ENCODE measurements around the gene FAM227B.
"Not testable (repeated sequence)": the region's sequence is repeated elsewhere in the genome, so short reads cannot be mapped to it uniquely, and the experiment has no call there.

FAM227B gene

GRCh38 chr15:49501586-49501985 lies 119.0 kb downstream of the FAM227B start:
- in situ Hi-C loops (cut with HindIII; ENCODE audit: low sequenced_read_pairs): no loop called here

GRCh38 chr15:49495993-49496753 lies 124.4 kb downstream of the FAM227B start:
- in situ Hi-C loops (cut with HindIII; ENCODE audit: low sequenced_read_pairs): no loop called here

- in situ Hi-C loops (cut with HindIII; ENCODE audit: low sequenced_read_pairs): no loop called here
Observed at GRCh38 chr15:49494842-49495241, 125.8 kb downstream of the FAM227B start.

- in situ Hi-C loops (cut with HindIII; ENCODE audit: low sequenced_read_pairs): no loop called here
Observed at GRCh38 chr15:49492830-49493229, 127.8 kb downstream of the FAM227B start.

GRCh38 chr15:49492151-49492550 lies 128.5 kb downstream of the FAM227B start:
- in situ Hi-C loops (cut with HindIII; ENCODE audit: low sequenced_read_pairs): no loop called here

GRCh38 chr15:49490966-49491365 lies 129.7 kb downstream of the FAM227B start:
- in situ Hi-C loops (cut with HindIII; ENCODE audit: low sequenced_read_pairs): no loop called here

- in situ Hi-C loops (cut with HindIII; ENCODE audit: low sequenced_read_pairs): not testable (repeated sequence)
Observed at GRCh38 chr15:49485401-49485800, 135.2 kb downstream of the FAM227B start.

- in situ Hi-C loops (cut with HindIII; ENCODE audit: low sequenced_read_pairs): not testable (repeated sequence)
Observed at GRCh38 chr15:49478982-49479381, 141.6 kb downstream of the FAM227B start.

GRCh38 chr15:49478021-49478420 lies 142.6 kb downstream of the FAM227B start:
- in situ Hi-C loops (cut with HindIII; ENCODE audit: low sequenced_read_pairs): not testable (repeated sequence)

GRCh38 chr15:49473031-49473430 lies 147.6 kb downstream of the FAM227B start:
- in situ Hi-C loops (cut with HindIII; ENCODE audit: low sequenced_read_pairs): no loop called here

GRCh38 chr15:49472338-49472737 lies 148.3 kb downstream of the FAM227B start:
- in situ Hi-C loops (cut with HindIII; ENCODE audit: low sequenced_read_pairs): no loop called here

- in situ Hi-C loops (cut with HindIII; ENCODE audit: low sequenced_read_pairs): no loop called here
Observed at GRCh38 chr15:49471733-49472132, 148.9 kb downstream of the FAM227B start.

- in situ Hi-C loops (cut with HindIII; ENCODE audit: low sequenced_read_pairs): not testable (repeated sequence)
Observed at GRCh38 chr15:49471248-49471647, 149.4 kb downstream of the FAM227B start.

- in situ Hi-C loops (cut with HindIII; ENCODE audit: low sequenced_read_pairs): no loop called here
Observed at GRCh38 chr15:49468481-49468839, 152.2 kb downstream of the FAM227B start.

GRCh38 chr15:49467746-49468480 lies 152.7 kb downstream of the FAM227B start:
- in situ Hi-C loops (cut with HindIII; ENCODE audit: low sequenced_read_pairs): no loop called here

GRCh38 chr15:49466119-49466518 lies 154.5 kb downstream of the FAM227B start:
- in situ Hi-C loops (cut with HindIII; ENCODE audit: low sequenced_read_pairs): no loop called here

GRCh38 chr15:49464522-49464921 lies 156.1 kb downstream of the FAM227B start:
- in situ Hi-C loops (cut with HindIII; ENCODE audit: low sequenced_read_pairs): no loop called here

GRCh38 chr15:49462232-49462844 lies 158.3 kb downstream of the FAM227B start:
- in situ Hi-C loops (cut with HindIII; ENCODE audit: low sequenced_read_pairs): no loop called here

GRCh38 chr15:49460411-49460941 lies 160.1 kb downstream of the FAM227B start:
- in situ Hi-C loops (cut with HindIII; ENCODE audit: low sequenced_read_pairs): no loop called here

- in situ Hi-C loops (cut with HindIII; ENCODE audit: low sequenced_read_pairs): no loop called here
Observed at GRCh38 chr15:49458145-49458544, 162.5 kb downstream of the FAM227B start.

GRCh38 chr15:49456166-49456565 lies 164.5 kb downstream of the FAM227B start:
- in situ Hi-C loops (cut with HindIII; ENCODE audit: low sequenced_read_pairs): no loop called here

- in situ Hi-C loops (cut with HindIII; ENCODE audit: low sequenced_read_pairs): no loop called here
Observed at GRCh38 chr15:49452595-49452994, 168.0 kb downstream of the FAM227B start.

Data from DLD1 (cell line).